HepG2 (cell line): ENCODE measurements around the gene HYAL2. TPM values are rescaled to one million over a fixed set of nuclear protein-coding genes. Genes with fewer than 3 reads are reported as not detected.
A peak's percentile ranks its signal among the peaks of the same experiment; 100 is the strongest.

ENCODE experiments used
- AKNA ChIP-seq: sonication (generic); formaldehyde crosslinking; IDR thresholded peaks from 2 replicates; pipeline ENCODE4 v1.4.0; 2020; ENCODE audit warnings: missing genetic modification reagents, borderline replicate concordance
- ARNT2 ChIP-seq: sonication (generic); formaldehyde crosslinking; IDR thresholded peaks from 2 replicates; pipeline ENCODE4 v1.8.0; 2022; ENCODE audit warnings: mild to moderate bottlenecking, low read depth, missing genetic modification reagents, moderate library complexity
- MZF1 ChIP-seq: sonication (generic); formaldehyde crosslinking; IDR thresholded peaks from 2 replicates; pipeline ENCODE4 v1.8.1; 2023; ENCODE audit warnings: mild to moderate bottlenecking, missing genetic modification reagents, borderline replicate concordance
- POLR2AphosphoS2 ChIP-seq: IDR thresholded peaks from 2 replicates; pipeline ENCODE4 v1.6.1; 2011; ENCODE audit warnings: low read depth, low read length, improper control_type of control experiment
- SETDB1 ChIP-seq: sonication (generic); formaldehyde crosslinking; IDR thresholded peaks from 2 replicates; pipeline ENCODE4 v1.5.1; 2020; ENCODE audit warnings: missing genetic modification reagents, mild to moderate bottlenecking, borderline replicate concordance
- SKIL ChIP-seq: sonication (generic); formaldehyde crosslinking; IDR thresholded peaks from 2 replicates; pipeline ENCODE4 v1.8.0; 2022; ENCODE audit warnings: missing genetic modification reagents, mild to moderate bottlenecking, moderate library complexity, borderline replicate concordance
- TBX2 ChIP-seq: sonication (generic); formaldehyde crosslinking; IDR thresholded peaks from 2 replicates; pipeline ENCODE4 v1.5.0; 2020; ENCODE audit warnings: missing genetic modification reagents, mild to moderate bottlenecking, borderline replicate concordance
- ZBTB4 ChIP-seq: sonication (generic); formaldehyde crosslinking; IDR thresholded peaks from 2 replicates; pipeline ENCODE4 v1.4.0; 2020; ENCODE audit warnings: missing genetic modification reagents, mild to moderate bottlenecking, borderline replicate concordance
- ZNF18 ChIP-seq: sonication (generic); formaldehyde crosslinking; IDR thresholded peaks from 2 replicates; pipeline ENCODE4 v1.8.0; 2022; ENCODE audit warnings: mild to moderate bottlenecking, missing genetic modification reagents; ENCODE audit not compliant: insufficient replicate concordance
- ZNF513 ChIP-seq: sonication (generic); formaldehyde crosslinking; conservative IDR thresholded peaks from 2 replicates; pipeline ENCODE4 v1.5.0; 2020; ENCODE audit warnings: missing genetic modification reagents
- ZNF547 ChIP-seq: sonication (generic); formaldehyde crosslinking; IDR thresholded peaks from 2 replicates; pipeline ENCODE4 v1.5.1; 2020; ENCODE audit warnings: mild to moderate bottlenecking, missing genetic modification reagents
- ZNF577 ChIP-seq: sonication (generic); formaldehyde crosslinking; IDR thresholded peaks from 2 replicates; pipeline ENCODE4 v1.4.0; 2020; ENCODE audit warnings: mild to moderate bottlenecking, low read depth, missing genetic modification reagents, borderline replicate concordance
- ZNF776 ChIP-seq: sonication (generic); formaldehyde crosslinking; IDR thresholded peaks from 2 replicates; pipeline ENCODE4 v1.4.0; 2020; ENCODE audit warnings: mild to moderate bottlenecking, missing genetic modification reagents
- polyA plus RNA-seq, 8 experiments: library from polyadenylated mRNA; depleted of rRNA in 3 of 8; stranded (reverse) in 7 of 8; unstranded in 1 of 8; fragments of >200 nt; fragmentation: Illumina TruSeq in 4 of 8; extraction: Trizol in 4 of 8; gene quantifications; 2 replicates each; pipeline versions ENCODE4 v1.2.1 to v1.2.3, GENCODE V29; 2011 to 2016; ENCODE audit warnings: low read depth in 4 of 8, missing spikeins in 1 of 8, mixed read lengths in 1 of 8; ENCODE audit not compliant: insufficient read depth in 1 of 8
- total RNA-seq, 5 experiments: library from RNA; depleted of rRNA; stranded (reverse); fragments of >200 nt; fragmentation: Illumina TruSeq; extraction: Trizol; gene quantifications; 2 replicates each; pipeline ENCODE4 v1.2.3, GENCODE V29; 2016; ENCODE audit warnings: low read depth in 1 of 5

HYAL2 gene
- total and polyA plus RNA-seq, 2 of the 13 experiments (the other 11 are each of a cell fraction or from before 2014, with no cell fraction given), result 76.2 to 102 TPM

- TF ChIP-seq ZBTB4 (CRISPR knock-in tag) (no peak), MZF1 (CRISPR knock-in tag) (peak; percentile 21; the same call in 1 of the 2 replicates), ARNT2 (CRISPR knock-in tag) (peak; percentile 88), ZNF776 (peak; percentile 15; the same call in 1 of the 2 replicates), AKNA (CRISPR knock-in tag) (no peak), ZNF513 (CRISPR knock-in tag) (no peak), POLR2AphosphoS2 (no peak), SETDB1 (CRISPR knock-in tag) (no peak), TBX2 (CRISPR knock-in tag) (no peak; the same call in 1 of the 2 replicates), ZNF577 (CRISPR knock-in tag) (no peak), SKIL (CRISPR knock-in tag) (no peak; the same call in 1 of the 2 replicates), ZNF547 (peak; percentile 61; the same call in 1 of the 2 replicates), ZNF18 (CRISPR knock-in tag) (peak; percentile 91)
These were observed 23.5 kb downstream of the HYAL2 start, which contains the start of the genes HYAL3 and NAA80 (continued) for GRCh38 chr3:50298836-50299637.
